PC-9 (cell line): ENCODE data around the gene FASTKD1. TPM values are rescaled to one million over a fixed set of nuclear protein-coding genes. Genes with fewer than 3 reads are reported as not detected.

Source experiments
- BruUV-seq: library from RNA; stranded (reverse); fragments of 400-500 nt; replicated peaks from 2 replicates; lab custom pipeline; 2021; lab: Mats Ljungman, UMichigan
- CTCF ChIA-PET: fragments of 300-600 bp; sonication (Branson Sonifier 250); formaldehyde crosslinking; loops from one replicate; lab custom pipeline; 2022; ENCODE audit warnings: antibody characterized with exemption; lab: Charles Lee
- POLR2A ChIA-PET: fragments of 300-600 bp; sonication (Branson Sonifier 250); formaldehyde crosslinking; loops from one replicate; lab custom pipeline; 2022; ENCODE audit warnings: antibody characterized with exemption; ENCODE audit not compliant: unreplicated experiment; lab: Charles Lee
- DNase-seq, 2 experiments: peaks; one replicate each; pipeline versions ENCODE4 v3.0.0 to v3.0.0-alpha.2; 2015 to 2022; ENCODE audit warnings: mixed read lengths in 1 of 2
- H2AFZ ChIP-seq: fragments of 200-600 bp; sonication (generic); 2 replicates; pipeline ENCODE4 v1.8.1; 2017; ENCODE audit warnings: antibody characterized with exemption
- H3F3A ChIP-seq: fragments of 200-600 bp; sonication (generic); 2 replicates; pipeline ENCODE4 v1.8.1; 2017; ENCODE audit warnings: antibody characterized with exemption, mild to moderate bottlenecking, low read depth; ENCODE audit not compliant: insufficient read depth
- H3K27ac ChIP-seq: fragments of 200-600 bp; sonication (generic); 2 replicates; pipeline ENCODE4 v1.6.1; 2016; ENCODE audit warnings: mixed run types
- H3K27me3 ChIP-seq: fragments of 200-600 bp; sonication (generic); 2 replicates; pipeline ENCODE4 v1.6.1; 2016; ENCODE audit warnings: low read depth, mixed run types; ENCODE audit not compliant: insufficient read depth
- H3K36me3 ChIP-seq: fragments of 200-600 bp; sonication (generic); 2 replicates; pipeline ENCODE4 v1.6.1; 2016; ENCODE audit warnings: low read depth, mixed run types
- H3K4me1 ChIP-seq: fragments of 200-600 bp; sonication (generic); replicated peaks from 2 replicates; pipeline ENCODE4 v1.6.1; 2016; ENCODE audit warnings: mixed run types; ENCODE audit not compliant: insufficient read depth
- H3K4me2 ChIP-seq: fragments of 200-600 bp; sonication (generic); 2 replicates; pipeline ENCODE4 v1.6.1; 2017; ENCODE audit warnings: mixed run types
- H3K4me3 ChIP-seq: fragments of 200-600 bp; sonication (generic); 2 replicates; pipeline ENCODE4 v1.6.1; 2016; ENCODE audit warnings: mixed run types
- H3K79me2 ChIP-seq: fragments of 200-600 bp; sonication (generic); 2 replicates; pipeline ENCODE4 v1.6.1; 2017; ENCODE audit warnings: low read depth, mixed run types
- H3K9me2 ChIP-seq: fragments of 200-600 bp; sonication (generic); 2 replicates; pipeline ENCODE4 v1.8.1; 2017; ENCODE audit warnings: mild to moderate bottlenecking; ENCODE audit not compliant: insufficient read depth
- H3K9me3 ChIP-seq: fragments of 200-600 bp; sonication (generic); 2 replicates; pipeline ENCODE4 v1.8.1; 2016; ENCODE audit warnings: low read depth; ENCODE audit not compliant: insufficient read depth
- H4K20me1 ChIP-seq: fragments of 200-600 bp; sonication (generic); 2 replicates; pipeline ENCODE4 v1.8.1; 2017; ENCODE audit not compliant: insufficient read depth
- EZH2 ChIP-seq: fragments of 200-600 bp; sonication (generic); IDR thresholded peaks from 2 replicates; pipeline ENCODE4 v1.8.0; 2017; ENCODE audit warnings: antibody characterized with exemption, low read depth
- intact Hi-C: fragments of 100-400 bp; cut with micrococcal nuclease; formaldehyde crosslinking; loops from one replicate; pipeline ENCODE4 v1.10.0; 2022; ENCODE audit not compliant: unreplicated experiment
- total RNA-seq: library from RNA; stranded (reverse); gene quantifications from 2 replicates; pipeline ENCODE4 v1.2.3, GENCODE V29; 2021
- TF ChIP-seq, protein P1 (sequence below): fragments of 200-600 bp; sonication (generic); conservative IDR thresholded peaks from 2 replicates; pipeline ENCODE4 v1.6.1; 2017; ENCODE audit warnings: mixed run types, antibody characterized with exemption, mild to moderate bottlenecking, moderate library complexity

FASTKD1 gene
- total RNA-seq, 1 experiment from 2014 or later, result 22.5 TPM

DNA sequence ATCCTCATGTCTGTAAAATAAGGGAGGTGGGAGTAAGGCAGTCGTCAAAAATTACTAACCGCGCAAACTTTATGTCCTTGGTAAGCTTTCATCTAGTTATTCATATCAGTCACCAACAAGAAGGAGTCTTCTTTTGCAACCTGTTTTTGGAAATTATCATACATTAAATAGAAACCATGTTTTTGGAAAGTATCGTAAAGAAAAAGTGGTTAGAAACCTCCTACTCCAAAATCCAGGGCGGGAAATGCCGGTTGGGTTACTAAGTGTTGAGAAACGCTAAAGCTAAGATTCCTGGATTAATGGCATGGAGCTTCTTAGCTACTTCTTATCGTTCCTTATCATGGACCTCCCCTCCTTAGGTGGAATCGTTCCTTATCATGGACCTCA lies 93.6 kb downstream of the FASTKD1 start:
- H3F3A ChIP-seq, result no peaks in the 10 kb centered on the region
- H2AFZ ChIP-seq, result 0 out of 2 replicates have a peak overlapping the region, but pooled peaks have one; percentile 70
- no peaks in the 10 kb centered on the region for H4K20me1 ChIP-seq
- no peaks in the 10 kb centered on the region for H3K36me3 ChIP-seq
- H3K4me3 ChIP-seq, result peak overlapping the region; percentile 33; the same call in 1 of the 2 replicates
- no peaks in the 10 kb centered on the region for H3K4me1 ChIP-seq
- no peak for DNase-seq
- peak overlapping the region; percentile 56 for H3K4me2 ChIP-seq
- intact Hi-C loops, result no loop called here
- H3K79me2 ChIP-seq, result no peaks in the 10 kb centered on the region
- CTCF ChIA-PET, result no interaction called here
- H3K9me3 ChIP-seq, result no peaks in the 10 kb centered on the region
- no peak for TF ChIP-seq EZH2
- TF ChIP-seq, protein P1, sequence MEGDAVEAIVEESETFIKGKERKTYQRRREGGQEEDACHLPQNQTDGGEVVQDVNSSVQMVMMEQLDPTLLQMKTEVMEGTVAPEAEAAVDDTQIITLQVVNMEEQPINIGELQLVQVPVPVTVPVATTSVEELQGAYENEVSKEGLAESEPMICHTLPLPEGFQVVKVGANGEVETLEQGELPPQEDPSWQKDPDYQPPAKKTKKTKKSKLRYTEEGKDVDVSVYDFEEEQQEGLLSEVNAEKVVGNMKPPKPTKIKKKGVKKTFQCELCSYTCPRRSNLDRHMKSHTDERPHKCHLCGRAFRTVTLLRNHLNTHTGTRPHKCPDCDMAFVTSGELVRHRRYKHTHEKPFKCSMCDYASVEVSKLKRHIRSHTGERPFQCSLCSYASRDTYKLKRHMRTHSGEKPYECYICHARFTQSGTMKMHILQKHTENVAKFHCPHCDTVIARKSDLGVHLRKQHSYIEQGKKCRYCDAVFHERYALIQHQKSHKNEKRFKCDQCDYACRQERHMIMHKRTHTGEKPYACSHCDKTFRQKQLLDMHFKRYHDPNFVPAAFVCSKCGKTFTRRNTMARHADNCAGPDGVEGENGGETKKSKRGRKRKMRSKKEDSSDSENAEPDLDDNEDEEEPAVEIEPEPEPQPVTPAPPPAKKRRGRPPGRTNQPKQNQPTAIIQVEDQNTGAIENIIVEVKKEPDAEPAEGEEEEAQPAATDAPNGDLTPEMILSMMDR, result no peak
- no peaks in the 10 kb centered on the region for H3K9me2 ChIP-seq
- no peak overlapping the region for H3K27ac ChIP-seq
- POLR2A ChIA-PET, result no interaction called here
- BruUV-seq, result no TSS peak
- no peaks in the 10 kb centered on the region for H3K27me3 ChIP-seq

Other genes starting within 250 kb of the FASTKD1 start
- gene LRP2, start 211.3 kb downstream of the FASTKD1 start, total RNA-seq, result not detected in 2 replicates
- 0.31 and 0.38 TPM in 2 replicates for gene BBS5, start 94.4 kb downstream of the FASTKD1 start, total RNA-seq
- not detected in 2 replicates for gene KLHL41, start 64.2 kb downstream of the FASTKD1 start, total RNA-seq
- gene PPIG, start 10.5 kb upstream of the FASTKD1 start, total RNA-seq, result 28.4 and 34.0 TPM in 2 replicates
- gene CFAP210, start 120.5 kb upstream of the FASTKD1 start, total RNA-seq, result 0.96 TPM in 1 of 2 replicates, not detected in the other
- 5.3 and 5.9 TPM in 2 replicates for gene PHOSPHO2, start 120.6 kb upstream of the FASTKD1 start, total RNA-seq
- 6.0 and 7.5 TPM in 2 replicates for gene KLHL23, start 160.0 kb upstream of the FASTKD1 start, total RNA-seq
- 53.8 and 71.3 TPM in 2 replicates for gene SSB, start 225.0 kb upstream of the FASTKD1 start, total RNA-seq